HG03342 (cell line): ENCODE results near the gene MAD1L1.

Experiments
- ATAC-seq: cut with Tn5 transposase; IDR thresholded peaks from one replicate; pipeline ENCODE4 v1.9.1; 2021; ENCODE audit warnings: mild to moderate bottlenecking, moderate library complexity; ENCODE audit not compliant: unreplicated experiment

The MAD1L1 gene

DNA sequence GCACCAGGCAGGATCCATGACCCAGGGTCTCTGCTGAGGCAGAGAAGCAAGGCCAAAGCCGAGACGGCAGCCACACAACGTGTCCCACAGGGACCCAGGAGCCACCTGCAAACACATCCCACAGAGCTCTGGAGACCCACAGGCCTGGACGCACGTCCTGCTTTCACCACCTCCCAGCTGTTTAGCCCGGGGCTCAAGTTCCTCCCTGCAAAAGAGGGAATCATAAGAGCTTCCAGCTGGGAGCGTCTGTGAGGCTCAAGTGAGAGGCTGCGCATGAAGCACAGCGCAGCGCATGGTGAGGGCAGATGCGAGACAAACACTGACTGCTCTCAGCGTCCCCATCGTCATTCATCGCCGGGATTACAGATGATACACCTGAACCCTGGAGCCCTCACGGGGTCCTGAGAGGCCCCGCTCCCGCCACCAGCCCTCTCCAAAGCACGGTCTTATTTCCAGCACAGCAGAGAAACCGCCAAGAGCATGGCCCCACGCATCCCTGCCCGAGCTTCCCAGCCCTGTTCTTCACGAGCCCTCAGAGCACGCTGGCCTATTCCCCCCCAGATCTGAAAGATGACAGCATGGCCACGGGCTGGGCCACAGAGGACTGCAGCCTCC lies 88.7 kb downstream of the MAD1L1 start:
- ATAC-seq = no peak

DNA sequence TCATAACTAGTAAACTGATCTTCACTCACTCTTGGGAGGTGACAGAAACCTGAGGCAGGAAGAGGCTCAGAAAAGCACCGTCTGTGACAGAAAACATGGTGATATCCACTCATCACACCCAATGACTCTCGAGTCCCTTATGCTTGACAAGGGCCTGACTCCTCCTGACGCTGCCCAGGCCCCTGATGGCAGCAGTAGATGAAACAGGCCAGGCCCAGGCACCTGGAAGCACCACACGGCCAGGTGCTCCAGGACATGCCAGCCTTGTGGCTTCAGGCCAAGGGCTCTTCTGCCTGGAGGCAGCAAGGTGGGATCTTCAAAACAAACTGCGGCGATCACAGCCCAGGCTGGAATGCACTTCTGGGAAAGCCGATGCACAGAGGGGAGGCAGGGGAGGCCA lies 89.3 kb downstream of the MAD1L1 start:
- no peak for ATAC-seq

DNA sequence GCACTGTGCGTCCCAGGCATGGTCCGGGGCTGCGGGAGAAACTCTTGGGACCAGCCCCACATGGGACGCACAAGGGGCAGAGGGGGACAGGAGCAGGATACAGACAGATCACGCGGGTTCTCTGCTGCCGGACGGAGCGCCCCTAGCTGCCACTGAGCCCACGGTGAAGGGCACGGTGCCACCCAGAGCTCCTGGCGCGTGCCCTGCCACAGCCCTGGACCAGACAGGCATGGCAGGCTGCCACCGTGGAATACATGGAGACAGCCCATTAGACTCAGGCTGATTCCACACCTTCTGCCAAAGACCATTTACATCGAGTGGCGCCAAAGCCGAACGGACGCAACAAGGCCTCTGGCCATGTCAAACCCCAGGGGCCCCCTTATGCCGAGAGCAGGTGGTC lies 90.4 kb downstream of the MAD1L1 start:
- no peak for ATAC-seq

DNA sequence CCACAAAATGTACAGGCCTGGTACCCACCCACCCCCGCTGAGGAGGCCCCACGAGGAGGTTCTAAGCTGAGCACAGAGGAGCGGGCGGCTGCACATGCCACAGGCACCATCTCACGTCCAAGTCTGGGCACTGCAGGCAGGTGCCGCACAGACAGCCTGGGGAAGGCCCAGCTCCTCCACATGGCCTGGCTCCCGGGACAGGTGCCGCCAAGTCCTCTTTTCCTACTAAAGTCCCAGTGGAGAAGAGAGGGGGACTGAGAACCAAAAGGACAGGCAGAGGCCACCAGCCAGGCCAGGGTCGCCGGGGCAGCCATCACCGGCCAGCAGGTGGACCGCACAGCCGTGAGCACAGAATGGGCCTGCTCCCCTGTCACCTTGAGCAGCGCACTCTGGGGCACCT lies 91.1 kb downstream of the MAD1L1 start:
- no peak for ATAC-seq

DNA sequence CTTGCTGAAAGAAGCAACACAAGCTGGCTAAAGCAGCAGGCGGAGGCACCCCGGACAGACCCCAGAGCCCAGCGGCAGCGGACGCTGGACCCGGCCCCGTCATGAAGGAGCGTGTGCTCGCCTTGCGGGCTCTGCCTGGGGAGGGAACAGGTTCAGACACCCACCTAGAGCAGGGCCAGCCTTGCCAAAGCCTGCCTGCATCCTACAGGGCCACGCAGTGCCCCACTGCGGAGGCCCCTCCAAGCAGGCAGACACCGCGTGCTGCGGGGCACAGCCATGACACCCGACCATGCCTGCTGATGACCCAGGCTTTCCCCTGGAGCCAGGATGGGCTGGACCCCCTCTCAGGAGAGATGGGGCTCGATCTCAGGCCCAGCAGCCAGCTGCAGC lies 91.7 kb downstream of the MAD1L1 start:
- ATAC-seq = no peak

DNA sequence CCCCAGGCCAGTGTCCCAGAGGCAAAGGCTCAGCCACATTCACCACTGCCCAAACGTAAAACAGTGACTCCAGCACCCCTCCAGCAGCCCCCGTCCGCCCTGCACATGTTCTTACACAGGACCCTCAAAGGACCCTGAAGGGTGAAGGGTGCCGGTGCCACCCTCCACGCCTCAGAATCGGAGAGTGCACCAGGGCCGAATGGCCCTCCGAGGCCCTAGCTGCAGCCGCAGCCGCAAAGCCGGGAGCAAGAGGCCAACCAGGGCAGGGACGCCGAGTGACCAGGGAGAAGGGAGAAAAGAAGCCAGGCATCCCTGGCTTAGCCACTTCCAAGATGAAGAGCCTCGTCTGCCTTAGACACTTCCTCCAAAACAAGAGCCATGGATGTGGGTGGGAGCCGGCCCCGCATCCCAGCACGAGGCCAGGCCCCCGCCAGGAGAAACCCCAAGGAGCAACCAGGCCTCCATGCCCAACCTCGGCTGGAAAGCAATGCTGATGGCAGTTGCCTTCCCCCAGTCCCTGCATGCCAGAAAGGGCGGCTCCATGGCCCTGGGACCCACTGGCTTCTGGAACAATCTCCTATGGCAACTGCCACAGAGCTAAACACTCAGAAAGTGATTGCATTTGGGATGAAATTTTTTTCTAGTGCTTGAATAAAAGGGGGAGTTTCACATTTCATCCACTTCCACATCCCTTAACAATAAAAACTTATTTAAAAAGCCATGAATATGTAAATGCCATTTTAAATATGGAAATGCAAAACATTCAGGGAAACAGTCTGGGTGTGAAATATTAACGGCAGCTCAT lies 92.3 kb downstream of the MAD1L1 start:
- ATAC-seq = no peak

DNA sequence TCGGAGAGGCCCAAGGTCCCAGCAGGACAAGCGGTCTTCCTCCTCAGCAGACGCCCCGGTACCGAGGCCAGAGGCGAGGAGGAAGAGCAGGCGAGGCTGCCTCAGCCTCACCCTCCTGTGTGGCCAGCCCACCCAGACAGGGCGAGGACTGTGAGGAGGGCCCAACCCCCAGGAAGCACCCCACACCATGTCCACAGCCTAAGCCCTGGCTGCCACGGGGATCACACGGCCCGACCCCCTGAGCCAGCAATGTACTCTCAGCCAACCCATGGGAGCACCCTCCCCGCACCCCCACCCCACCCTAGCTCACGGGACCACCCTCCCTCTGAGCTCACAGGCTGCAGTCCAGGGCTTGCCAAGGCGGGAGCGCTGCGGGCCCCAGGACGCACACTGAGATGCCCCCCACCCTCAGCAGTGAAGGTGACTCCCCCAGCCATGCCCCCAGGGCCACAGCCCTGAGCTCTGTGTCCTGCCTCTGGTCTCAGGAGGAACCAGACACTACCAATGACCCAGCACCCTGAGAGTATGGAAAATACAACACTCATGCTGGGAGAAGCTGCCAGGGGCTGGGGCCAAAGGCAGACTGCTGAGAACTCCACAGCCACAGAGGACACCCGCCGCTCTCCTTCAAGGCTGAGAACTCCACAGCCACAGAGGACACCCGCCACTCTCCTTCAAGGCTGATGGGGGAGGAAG lies 93.6 kb downstream of the MAD1L1 start:
- no peak for ATAC-seq

DNA sequence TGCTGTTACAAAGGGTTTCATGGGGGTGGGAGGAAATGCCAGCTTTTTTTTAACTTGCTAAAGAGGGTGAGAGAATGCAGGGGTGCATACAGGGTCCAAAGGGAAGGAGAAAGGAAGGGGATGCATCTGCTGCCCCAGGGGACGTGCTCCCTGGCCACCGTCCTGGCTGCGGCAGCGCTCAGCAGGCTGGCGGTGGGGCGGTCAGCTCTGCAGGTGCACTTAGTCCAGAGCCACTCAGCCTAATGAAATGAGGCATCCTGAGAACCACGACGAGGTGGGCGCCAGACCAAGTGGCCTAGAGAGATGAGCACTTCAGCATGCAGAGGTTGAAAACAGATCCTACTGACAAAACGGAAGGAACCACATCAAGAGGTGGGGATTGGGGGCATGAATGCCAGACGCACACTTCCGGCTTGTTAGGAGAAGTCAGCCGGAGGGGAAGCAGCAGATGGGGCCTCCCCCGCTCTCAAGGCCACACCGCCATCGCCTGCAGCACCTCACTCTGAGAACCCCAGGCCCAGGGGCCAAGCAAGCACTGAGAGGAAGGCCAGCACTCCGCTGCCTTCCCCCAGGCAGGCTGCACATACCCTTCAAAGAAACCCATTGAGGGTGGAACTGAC lies 94.5 kb downstream of the MAD1L1 start:
- no peak for ATAC-seq

DNA sequence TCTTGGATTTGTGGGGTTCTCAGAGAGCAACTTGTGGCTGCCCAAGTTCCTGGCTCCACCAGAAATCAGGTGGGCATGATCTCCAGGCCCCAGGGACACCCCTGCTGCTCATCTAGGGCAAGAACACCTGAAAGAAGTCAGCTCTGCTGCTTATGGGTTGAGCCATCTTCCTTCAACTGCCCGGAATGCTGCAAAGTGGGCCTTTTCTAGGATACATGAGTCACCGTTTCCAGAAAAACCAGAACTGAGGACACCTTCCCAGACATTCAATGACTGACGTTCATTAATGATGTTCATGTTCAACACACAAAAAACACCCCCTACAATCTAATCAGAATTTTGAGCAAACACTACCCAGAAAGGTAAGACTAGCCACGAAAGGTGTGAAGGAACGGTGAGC lies 98.0 kb downstream of the MAD1L1 start:
- no peak for ATAC-seq

DNA sequence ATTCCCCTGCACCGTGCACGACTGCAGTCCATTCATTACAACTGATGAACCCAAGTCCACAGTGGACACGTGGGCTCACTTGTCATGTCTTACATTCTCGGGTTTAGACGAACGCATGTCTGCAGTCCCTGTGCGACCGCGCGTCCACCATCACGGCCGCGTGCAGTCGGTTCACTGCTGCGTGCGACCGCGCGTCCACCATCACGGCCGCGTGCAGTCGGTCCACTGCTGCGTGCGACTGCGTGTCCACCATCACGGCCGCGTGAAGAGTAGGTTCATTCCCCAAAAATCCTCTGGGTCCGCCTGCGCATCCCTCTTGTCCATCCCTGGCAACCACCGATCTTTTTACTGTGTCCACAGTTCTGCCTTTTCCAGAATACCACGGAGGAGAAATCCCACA lies 100.5 kb downstream of the MAD1L1 start:
- ATAC-seq = no peak

DNA sequence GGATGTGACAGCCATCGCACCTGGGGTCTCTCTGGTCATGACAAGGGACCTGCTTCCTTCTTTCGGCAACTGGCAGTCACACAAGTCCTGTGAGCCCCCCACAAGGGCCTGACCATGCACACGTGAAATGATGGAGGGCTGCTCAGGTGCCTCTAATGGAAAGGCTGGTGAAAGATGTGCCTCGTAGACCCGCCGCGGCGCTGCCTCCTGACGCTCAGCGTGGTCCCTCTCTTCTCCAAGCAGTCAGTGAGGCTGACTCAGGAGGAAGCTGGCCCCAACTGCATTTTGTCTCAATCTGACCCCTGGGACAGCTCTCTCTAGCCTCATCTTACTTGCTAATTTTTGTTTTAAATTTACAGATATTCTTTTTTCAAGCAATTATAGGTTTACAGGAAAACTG lies 100.9 kb downstream of the MAD1L1 start:
- ATAC-seq = no peak

DNA sequence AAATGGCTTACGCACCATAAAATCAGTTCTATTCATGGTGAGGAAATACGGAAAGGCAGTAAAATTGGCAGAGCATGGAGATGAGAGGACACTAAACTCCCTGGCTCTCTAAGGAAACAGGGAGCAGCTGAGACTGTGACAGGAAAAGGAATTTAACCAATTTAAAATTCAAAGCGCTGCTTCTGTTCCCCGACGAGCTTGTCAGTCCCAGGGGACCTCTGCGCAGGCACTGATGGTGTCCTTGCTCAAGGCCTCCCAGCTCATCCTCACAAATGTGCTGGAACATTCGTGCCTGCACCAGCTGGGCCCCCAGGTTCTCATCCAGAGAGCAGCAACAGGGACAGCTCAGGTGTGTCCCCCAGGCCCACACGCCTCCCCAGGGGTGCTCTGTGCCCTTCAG lies 101.4 kb downstream of the MAD1L1 start:
- ATAC-seq = no peak

DNA sequence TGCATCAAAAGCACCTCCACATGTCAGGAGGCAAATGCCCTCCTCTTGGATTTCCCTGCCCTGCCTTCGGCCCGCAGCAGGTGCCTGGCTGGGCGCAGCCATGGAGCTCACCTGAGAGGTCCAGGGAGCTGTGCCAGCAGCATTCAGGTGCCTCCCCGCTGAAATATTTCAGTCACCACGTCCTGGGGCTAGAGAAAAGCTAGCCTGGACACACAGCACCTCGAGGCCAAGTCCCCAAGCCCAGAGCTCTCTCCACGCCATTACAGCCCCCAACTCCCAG lies 102.7 kb downstream of the MAD1L1 start:
- no peak for ATAC-seq

DNA sequence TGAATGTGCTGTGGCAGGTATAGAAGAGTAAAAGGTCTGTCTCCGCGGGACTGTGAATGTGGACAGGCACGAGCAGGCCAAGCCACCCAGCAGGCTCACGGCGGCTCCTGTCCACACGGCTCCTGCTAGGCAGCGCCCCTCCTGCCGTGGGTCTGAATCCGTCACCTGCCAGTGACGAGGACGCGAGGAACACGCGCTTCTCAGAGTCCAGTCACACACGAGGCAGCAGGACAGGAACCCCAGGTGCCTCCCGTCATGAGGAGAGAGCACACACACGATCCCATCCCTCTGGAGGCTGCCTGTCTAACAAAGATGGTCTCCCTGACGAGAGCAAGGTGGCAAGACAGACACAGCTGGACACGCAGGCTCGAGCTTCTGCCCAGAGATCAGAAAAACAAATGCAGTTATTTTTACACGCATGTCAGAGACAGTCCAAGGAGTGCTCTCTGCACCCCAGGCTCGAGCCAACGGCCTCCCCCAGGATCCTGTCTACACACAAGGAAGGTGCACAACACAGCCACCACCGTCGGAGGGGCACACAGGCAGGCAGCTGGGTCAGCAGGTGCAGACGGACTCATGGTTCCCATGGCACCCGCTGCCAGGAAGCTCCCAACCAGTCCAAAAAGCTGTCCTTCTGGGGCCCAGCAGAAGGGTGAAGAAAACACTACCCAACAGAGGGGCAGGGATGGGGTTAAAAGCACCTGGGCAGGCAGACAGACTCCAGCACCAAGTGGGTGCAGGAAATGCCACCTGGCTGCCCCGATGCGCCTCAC lies 103.2 kb downstream of the MAD1L1 start:
- no peak for ATAC-seq

DNA sequence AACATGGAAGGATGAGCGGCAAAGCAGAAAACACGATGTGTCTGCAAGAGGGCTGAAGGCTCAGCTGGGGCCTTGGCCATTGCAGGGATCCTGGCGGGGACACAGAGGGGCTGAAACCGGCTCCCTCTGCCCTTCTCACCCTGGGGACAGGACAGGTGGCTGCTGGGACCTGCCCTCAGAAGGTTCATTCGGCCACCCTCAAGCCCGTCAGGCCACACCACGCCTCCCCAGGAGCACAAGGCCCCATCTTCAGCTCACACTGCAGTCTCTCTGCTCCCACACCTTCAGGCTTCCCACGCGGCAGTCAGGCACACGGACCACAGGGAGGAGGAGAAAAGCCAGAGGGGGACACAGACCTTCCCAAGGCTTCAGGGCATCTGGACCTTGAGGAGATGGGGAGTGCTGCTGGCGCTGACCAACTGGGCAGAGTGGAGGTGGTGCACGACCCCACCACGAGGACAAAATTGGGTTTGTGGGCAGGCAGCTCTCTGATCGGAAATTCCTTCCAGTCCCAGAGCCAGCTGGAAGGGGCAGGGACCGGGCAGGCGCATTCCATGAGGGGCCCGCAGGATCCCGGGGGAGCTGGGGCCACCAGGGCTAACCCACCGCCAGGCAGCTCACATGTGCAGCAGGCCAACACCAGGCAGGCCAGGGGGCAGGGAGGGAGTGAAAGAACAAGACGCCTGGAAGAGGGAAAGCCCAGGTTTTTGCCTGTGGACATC lies 104.0 kb downstream of the MAD1L1 start:
- ATAC-seq = no peak

DNA sequence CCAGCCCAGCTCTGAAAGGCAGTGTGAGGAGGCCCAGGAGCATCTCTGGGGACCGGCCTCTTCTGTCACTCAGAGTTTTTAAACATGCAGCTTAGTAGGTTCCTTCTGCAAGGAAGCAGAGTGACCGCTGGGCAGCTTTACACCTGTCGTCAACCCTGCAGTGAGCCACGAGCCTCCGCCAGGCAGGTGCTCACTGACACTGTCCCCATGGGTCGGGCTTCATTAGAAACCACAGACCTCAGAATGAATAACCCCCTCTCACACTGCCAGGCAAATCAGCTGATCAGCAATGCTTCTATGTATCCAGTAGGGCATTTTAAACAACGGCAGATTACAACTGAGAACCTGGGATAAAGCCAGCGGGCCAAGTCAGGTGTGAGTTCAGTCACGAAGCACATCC lies 106.1 kb downstream of the MAD1L1 start:
- ATAC-seq = no peak

DNA sequence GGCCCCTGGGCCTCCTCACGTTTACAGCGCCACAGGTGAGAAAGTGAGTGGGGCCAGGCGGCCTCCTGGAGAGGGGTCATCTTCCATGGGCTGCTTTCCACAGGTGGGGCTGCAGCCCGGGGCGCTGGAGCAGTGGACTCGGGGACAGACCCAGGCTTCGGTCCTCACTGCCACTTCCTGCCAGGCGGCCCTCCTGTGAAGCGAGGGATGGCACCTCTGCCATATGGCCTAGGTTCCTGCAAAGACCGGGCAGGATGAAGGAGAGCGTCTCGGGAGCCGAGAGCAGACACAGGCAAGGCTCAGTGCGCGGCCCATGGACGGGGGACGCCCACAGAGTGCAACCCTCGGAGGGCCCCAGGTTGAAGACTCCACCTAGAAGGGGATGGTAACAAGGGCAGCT lies 106.8 kb downstream of the MAD1L1 start:
- ATAC-seq = no peak

DNA sequence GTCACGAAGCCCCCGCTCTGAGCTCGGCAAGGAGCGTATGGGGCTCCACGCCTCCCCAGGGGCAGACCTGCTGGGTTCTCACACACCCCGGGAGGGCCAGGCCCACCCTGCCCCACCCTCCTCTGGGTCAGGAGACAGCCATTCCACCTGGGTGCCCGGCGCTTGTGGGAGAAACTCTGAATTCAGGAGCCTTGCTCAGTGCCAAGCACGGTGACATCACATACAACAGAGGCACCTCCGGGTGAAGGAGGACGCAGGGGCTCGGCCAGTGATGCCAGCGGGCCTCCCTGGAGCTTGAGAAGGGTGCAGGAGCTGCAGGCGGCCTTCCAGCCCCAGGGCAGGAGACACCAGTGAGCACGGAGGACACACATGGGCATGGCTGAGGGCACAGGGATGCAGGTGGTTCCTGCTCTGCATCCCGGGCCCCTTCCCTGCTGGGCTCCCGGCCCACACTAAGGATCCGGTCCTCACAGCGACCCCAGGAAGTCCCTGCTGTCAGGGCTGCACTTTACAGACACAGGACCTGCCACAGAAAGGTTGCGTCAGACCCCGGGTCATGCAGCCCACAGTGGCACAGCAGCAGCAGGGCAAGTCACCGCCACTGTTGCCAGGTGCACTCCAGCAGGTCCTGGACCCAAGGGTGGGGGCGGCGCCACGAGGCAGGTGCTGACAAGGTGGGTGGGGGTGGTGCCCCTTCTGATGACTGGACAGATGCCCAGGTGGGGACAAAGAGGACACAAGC lies 108.0 kb downstream of the MAD1L1 start:
- no peak for ATAC-seq

DNA sequence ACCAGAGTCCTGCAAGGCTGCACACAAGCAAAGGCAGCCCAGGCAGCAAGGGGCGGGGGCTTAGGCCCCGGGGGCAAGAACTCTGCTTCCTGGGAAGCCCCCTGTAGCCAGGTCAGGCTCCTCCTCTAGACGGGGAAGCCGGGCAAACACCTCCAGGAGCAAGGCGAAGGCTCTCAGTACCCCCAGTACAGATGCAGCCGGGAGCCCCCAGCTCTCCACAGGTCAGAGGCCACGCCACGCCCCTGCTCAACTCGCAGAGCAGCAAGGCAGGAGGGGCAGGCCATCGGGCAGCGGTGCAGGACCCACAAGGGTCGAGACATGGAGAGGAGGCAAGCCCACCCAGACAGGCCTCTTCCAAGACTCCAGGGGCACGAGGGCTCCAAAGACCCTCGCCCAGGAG lies 108.8 kb downstream of the MAD1L1 start:
- no peak for ATAC-seq

DNA sequence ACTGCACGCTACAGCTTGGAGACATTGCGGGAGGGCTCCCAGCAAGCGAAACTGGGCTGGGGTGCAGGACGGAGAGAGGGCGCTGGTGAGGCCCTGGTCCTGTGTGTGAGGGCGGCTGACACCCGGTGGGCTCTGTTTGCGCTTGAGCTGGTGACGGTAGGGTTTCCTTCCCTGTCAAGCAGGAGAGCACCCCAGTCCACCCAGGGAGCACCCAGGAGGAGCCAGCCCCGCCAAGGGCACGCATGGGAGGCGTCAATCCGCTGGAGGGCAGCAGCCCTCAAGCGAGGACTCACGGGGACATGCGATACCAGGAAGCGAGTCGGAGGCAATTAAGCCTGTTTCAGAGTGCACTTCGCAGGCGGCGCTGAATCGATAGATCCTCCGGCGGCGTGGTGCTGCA lies 109.4 kb downstream of the MAD1L1 start:
- no peak for ATAC-seq
